ENCODE data around the gene LCN15.

The LCN15 gene

GRCh38 chr9:136720251-136720897, 43.9 kb downstream of the LCN15 start:
- DNase-seq (ENCODE audit: low read depth) = no peak
- no peak overlapping the region for H3K4me3 ChIP-seq (ENCODE audit: low read depth, low read length)
- TF ChIP-seq CTCF (IDR thresholded peaks at IDR 0.05; ENCODE audit: control insufficient read depth, extremely low read depth, insufficient read depth) = no peak

- TF ChIP-seq CTCF (IDR thresholded peaks at IDR 0.05; ENCODE audit: control insufficient read depth, extremely low read depth, insufficient read depth) = no peak
- no peak overlapping the region for H3K4me3 ChIP-seq (ENCODE audit: low read depth, low read length)
- DNase-seq (ENCODE audit: low read depth) = no peak
Observed at GRCh38 chr9:136719195-136719880, 45.0 kb downstream of the LCN15 start.

GRCh38 chr9:136718345-136719194, 45.7 kb downstream of the LCN15 start:
- no peak for DNase-seq (ENCODE audit: low read depth)
- H3K4me3 ChIP-seq (ENCODE audit: low read depth, low read length) = no peak overlapping the region
- no peak for TF ChIP-seq CTCF (IDR thresholded peaks at IDR 0.05; ENCODE audit: control insufficient read depth, extremely low read depth, insufficient read depth)

GRCh38 chr9:136717399-136717798, 46.9 kb downstream of the LCN15 start:
- no peak for TF ChIP-seq CTCF (IDR thresholded peaks at IDR 0.05; ENCODE audit: control insufficient read depth, extremely low read depth, insufficient read depth)
- DNase-seq (ENCODE audit: low read depth) = no peak
- no peak overlapping the region for H3K4me3 ChIP-seq (ENCODE audit: low read depth, low read length)

GRCh38 chr9:136714893-136715274, 49.4 kb downstream of the LCN15 start:
- no peak for DNase-seq (ENCODE audit: low read depth)
- no peak for TF ChIP-seq CTCF (IDR thresholded peaks at IDR 0.05; ENCODE audit: control insufficient read depth, extremely low read depth, insufficient read depth)
- no peak overlapping the region for H3K4me3 ChIP-seq (ENCODE audit: low read depth, low read length)

- no peak overlapping the region for H3K4me3 ChIP-seq (ENCODE audit: low read depth, low read length)
- no peak for DNase-seq (ENCODE audit: low read depth)
- no peak for TF ChIP-seq CTCF (IDR thresholded peaks at IDR 0.05; ENCODE audit: control insufficient read depth, extremely low read depth, insufficient read depth)
Observed at GRCh38 chr9:136714096-136714892, 50.0 kb downstream of the LCN15 start.

Data from LNCaP clone FGC (cell line).